Astrocyte (in vitro differentiated cells and primary cell): ENCODE data around the gene MYT1.

ENCODE experiments used
- CTCF ChIP-seq: IDR thresholded peaks from 2 replicates; pipeline ENCODE4 v1.5.1; 2011; ENCODE audit warnings: low read depth, mild to moderate bottlenecking, inconsistent platforms, low read length, moderate library complexity; ENCODE audit not compliant: insufficient read depth
- EZH2 ChIP-seq: IDR thresholded peaks from 2 replicates; pipeline ENCODE4 v1.6.1; 2012; ENCODE audit warnings: mild to moderate bottlenecking, low read length, inconsistent platforms; ENCODE audit not compliant: insufficient read depth

- TF ChIP-seq CTCF (no peak), EZH2 (no peak)
Measured at GRCh38 chr20:64280460-64280843, 116.2 kb downstream of the MYT1 start.
